Glomerular endothelial cell (primary cell): ENCODE data around the gene NINL. TPM values are rescaled to one million over a fixed set of nuclear protein-coding genes. Genes with fewer than 3 reads are reported as not detected.
A peak's percentile ranks its signal among the peaks of the same experiment; 100 is the strongest.
"Not testable (repeated sequence)": the region's sequence is repeated elsewhere in the genome, so short reads cannot be mapped to it uniquely, and the experiment has no call there.

Experiments
- DNase-seq: peaks from one replicate; pipeline ENCODE4 v3.0.0-alpha.2; 2011; ENCODE audit warnings: low read depth, low spot score; ENCODE audit errors: extremely low read depth
- total RNA-seq: library from RNA; depleted of rRNA; stranded (reverse); fragments of >200 nt; gene quantifications from 2 replicates; pipeline ENCODE4 v1.2.3, GENCODE V29; 2015

Gene NINL
- total RNA-seq = 9.7 and 16.8 TPM in 2 replicates

- no peak for DNase-seq
Observed at GRCh38 chr20:25584905-25585704, at the start of gene NINL. NINL (minus strand) TSS chr20:25585531; CDS start chr20:25526587, 58,944 bp downstream.

GRCh38 chr20:25632940-25633790 lies 47.8 kb upstream of the NINL start:
- DNase-seq = no peak

GRCh38 chr20:25630615-25631014 lies 45.3 kb upstream of the NINL start:
- DNase-seq = not testable (repeated sequence)

- DNase-seq = no peak
Observed at GRCh38 chr20:25629816-25630499, 44.6 kb upstream of the NINL start.

- DNase-seq = no peak
Observed at GRCh38 chr20:25626779-25627178, 41.4 kb upstream of the NINL start.

- DNase-seq = no peak
Observed at GRCh38 chr20:25624500-25624939, 39.2 kb upstream of the NINL start.

GRCh38 chr20:25623736-25624499 lies 38.6 kb upstream of the NINL start, which contains the start of gene NANP:
NANP (minus strand) TSS chr20:25624014; CDS start chr20:25623948, 66 bp downstream.
- DNase-seq = peak; percentile 90

- DNase-seq = no peak
Observed at GRCh38 chr20:25623225-25623735, 37.9 kb upstream of the NINL start.

- DNase-seq = no peak
Observed at GRCh38 chr20:25622450-25623224, 37.3 kb upstream of the NINL start.

- no peak for DNase-seq
Observed at GRCh38 chr20:25622049-25622448, 36.7 kb upstream of the NINL start.

GRCh38 chr20:25619514-25619913 lies 34.2 kb upstream of the NINL start:
- no peak for DNase-seq

GRCh38 chr20:25608774-25609173 lies 23.4 kb upstream of the NINL start:
- no peak for DNase-seq

- DNase-seq = no peak
Observed at GRCh38 chr20:25606094-25606695, 20.9 kb upstream of the NINL start.

GRCh38 chr20:25605148-25605547 lies 19.8 kb upstream of the NINL start:
- no peak for DNase-seq

GRCh38 chr20:25604611-25605010 lies 19.3 kb upstream of the NINL start:
- DNase-seq = no peak

GRCh38 chr20:25602914-25603309 lies 17.6 kb upstream of the NINL start:
- DNase-seq = not testable (repeated sequence)

- DNase-seq = not testable (repeated sequence)
Observed at GRCh38 chr20:25602191-25602913, 17.0 kb upstream of the NINL start.

- no peak for DNase-seq
Observed at GRCh38 chr20:25601659-25602058, 16.3 kb upstream of the NINL start.
